Right cardiac atrium (tissue), 5 donors: Measurements from ENCODE around the gene CHTOP. TPM values are rescaled to one million over a fixed set of nuclear protein-coding genes. Genes with fewer than 3 reads are reported as not detected.

Experiments
- ATAC-seq, 2 donors: fragments of 200-7000 bp; cut with Tn5 transposase; one replicate each; pipeline versions ENCODE4 v1.8.0 to v1.9.1; 2020; ENCODE audit warnings: moderate library complexity in 2 of 2, mild to moderate bottlenecking in 1 of 2
- DNase-seq, 3 donors: peaks; one replicate each; pipeline ENCODE4 v3.0.0-alpha.2; 2020
- H3K27ac ChIP-seq: one replicate; pipeline ENCODE4 v1.5.1; 2013; ENCODE audit warnings: mild to moderate bottlenecking, low read length, control low read depth, moderate library complexity
- H3K27me3 ChIP-seq: one replicate; pipeline ENCODE4 v1.6.1; 2013; ENCODE audit not compliant: control insufficient read depth, insufficient read depth
- H3K4me1 ChIP-seq: one replicate; pipeline ENCODE4 v1.6.1; 2013; ENCODE audit warnings: low read length; ENCODE audit not compliant: control insufficient read depth, insufficient read depth
- H3K4me3 ChIP-seq: one replicate; pipeline ENCODE4 v1.5.1; 2013; ENCODE audit warnings: low read length, control low read depth
- H3K9me3 ChIP-seq: one replicate; pipeline ENCODE4 v1.6.1; 2013; ENCODE audit warnings: low read length; ENCODE audit not compliant: control insufficient read depth
- WGBS: extraction: QIAGEN DNeasy Blood & Tissue Kit; methylation state at CpG from one replicate; pipeline ENCODE4 v1.1.7; 2013; 5-methylcytosine and 5-hydroxymethylcytosine counted together
- intact Hi-C, 4 donors: fragments of 100-400 bp; cut with DNase I; formaldehyde crosslinking; loops; one replicate each; pipeline versions ENCODE4 v1.11.0 to v1.14.0; 2022 to 2023
- polyA plus RNA-seq: library from polyadenylated mRNA; stranded (reverse); fragments of 200-250 nt; gene quantifications from one replicate; pipeline ENCODE4 v1.2.3, GENCODE V29; 2013
- total RNA-seq, 4 donors: library from RNA; stranded (reverse); fragmentation: NEBNext Ultra II Directional; extraction: Animal tissue kit (Norgen Biotek cat#: 25700); gene quantifications; one replicate each; pipeline ENCODE4 v1.2.1, GENCODE V29; 2021
- donor health status: healthy with polysubstance abuse.
- donor health status: DM: no; HTN: yes; CAD: no.
- donor health status: DM: no; HTN: no; CAD: no.
- donor health status: DM: no; HTN: yes; CAD: no; lungs with severe emphysema.
- donor health status: DM: yes; HTN: yes; CAD: no.

The CHTOP gene
- total and polyA plus RNA-seq, 5 donors = 56.1 to 75.3 (median 65.0) TPM

GRCh38 chr1:153612755-153613331 is 21.0 kb upstream of the CHTOP start, which contains the start of gene S100A16:
S100A16 (minus strand) TSS chr1:153613137; CDS start chr1:153608151, 4,986 bp downstream.
- 37% methylated on average over 9 of the region's 9 CpGs for WGBS
- intact Hi-C loops = loop anchor here in 1 of 4 donors (5.0 kb wide), 1 partner anchor 41 kb away; no protein-coding TSS in a partner anchor
- H3K4me1 ChIP-seq = peaks cover 23% of the 10 kb centered on the region

GRCh38 chr1:153613406-153613805 is 20.5 kb upstream of the CHTOP start:
- Histone ChIP-seq H3K4me3 (no peak overlapping the region), H3K27ac (no peak overlapping the region), H3K4me1 (peaks cover 23% of the 10 kb centered on the region), H3K9me3 (no peaks in the 10 kb centered on the region), H3K27me3 (no peaks in the 10 kb centered on the region)
- WGBS = 76% methylated on average over 5 of the region's 5 CpGs
- no peak for DNase-seq
- ATAC-seq = no peak
- intact Hi-C loops = loop anchor here in 1 of 4 donors (5.0 kb wide), 1 partner anchor 41 kb away; no protein-coding TSS in a partner anchor

More at GRCh38 chr1:153612755-153613331, 21.0 kb upstream of the CHTOP start, which contains the start of gene S100A16:
- DNase-seq (peak; percentile 87 to 93 (median 92)), ATAC-seq (peak; percentile 71 to 85)
- Histone ChIP-seq H3K27ac (peak within 1 kb of the TSS; percentile 78), H3K9me3 (no peaks in the 10 kb centered on the region), H3K27me3 (no peaks in the 10 kb centered on the region), H3K4me3 (peak within 1 kb of the TSS; percentile 70)

- 70% methylated on average over 2 of the region's 2 CpGs for WGBS
- Histone ChIP-seq H3K4me3 (no peak overlapping the region), H3K27ac (no peak overlapping the region), H3K9me3 (no peaks in the 10 kb centered on the region), H3K27me3 (no peaks in the 10 kb centered on the region), H3K4me1 (peaks cover 20% of the 10 kb centered on the region)
- no peak for ATAC-seq
- no peak for DNase-seq
- intact Hi-C loops = loop anchor here in 1 of 4 donors (5.0 kb wide), 1 partner anchor 42 kb away; no protein-coding TSS in a partner anchor
Observed at GRCh38 chr1:153614189-153614900, 19.5 kb upstream of the CHTOP start.

- no peak overlapping the region for H3K27ac ChIP-seq
- 93% methylated on average over 7 of the region's 7 CpGs for WGBS
- DNase-seq (no peak), ATAC-seq (no peak)
- H3K4me3 ChIP-seq = no peak overlapping the region
- H3K27me3 ChIP-seq = no peaks in the 10 kb centered on the region
- H3K4me1 ChIP-seq = peaks cover 19% of the 10 kb centered on the region
- H3K9me3 ChIP-seq = no peaks in the 10 kb centered on the region
- intact Hi-C loops = loop anchor here in 1 of 4 donors (5.0 kb wide), 1 partner anchor 43 kb away; no protein-coding TSS in a partner anchor
Observed at GRCh38 chr1:153614906-153615305, 19.0 kb upstream of the CHTOP start.

GRCh38 chr1:153615406-153615805 is 18.5 kb upstream of the CHTOP start:
- intact Hi-C loops = no loop called here
- ATAC-seq = no peak
- no peak for DNase-seq
- Histone ChIP-seq H3K27me3 (no peaks in the 10 kb centered on the region), H3K9me3 (no peaks in the 10 kb centered on the region), H3K27ac (no peak overlapping the region), H3K4me1 (peaks cover 14% of the 10 kb centered on the region), H3K4me3 (no peak overlapping the region)
- WGBS = 97% methylated on average over 2 of the region's 2 CpGs

GRCh38 chr1:153616144-153616916 is 17.5 kb upstream of the CHTOP start, which contains the start of gene S100A14:
S100A14 (minus strand) TSS chr1:153616325; CDS start chr1:153615858, 467 bp downstream.
- ATAC-seq (peak; percentile 38 to 47), DNase-seq (peak; percentile 54 to 80 (median 79))
- H3K4me1 ChIP-seq = peaks cover 11% of the 10 kb centered on the region
- H3K27me3 ChIP-seq = no peaks in the 10 kb centered on the region
- H3K4me3 ChIP-seq = no peak within 1 kb of the TSS
- 57% methylated on average over 10 of the region's 10 CpGs for WGBS
- intact Hi-C loops = no loop called here
- peak within 1 kb of the TSS; percentile 55 for H3K27ac ChIP-seq
- no peaks in the 10 kb centered on the region for H3K9me3 ChIP-seq

- Histone ChIP-seq H3K4me1 (peaks cover 11% of the 10 kb centered on the region), H3K27ac (peak overlapping the region; percentile 55), H3K4me3 (no peak overlapping the region), H3K27me3 (no peaks in the 10 kb centered on the region), H3K9me3 (no peaks in the 10 kb centered on the region)
- ATAC-seq (peak; percentile 10 to 20), DNase-seq (peak in 1 of 3 donors; percentile 62)
- intact Hi-C loops = no loop called here
- 68% methylated on average over 5 of the region's 5 CpGs for WGBS
Observed at GRCh38 chr1:153616917-153617311, 17.0 kb upstream of the CHTOP start.

- Histone ChIP-seq H3K9me3 (no peaks in the 10 kb centered on the region), H3K4me1 (peaks cover 11% of the 10 kb centered on the region), H3K27me3 (no peaks in the 10 kb centered on the region), H3K4me3 (no peak overlapping the region), H3K27ac (no peak overlapping the region)
- DNase-seq (peak in 2 of 3 donors; percentile 88 to 92), ATAC-seq (peak in 1 of 2 donors; percentile 66)
- WGBS = 49% methylated on average over 6 of the region's 6 CpGs
- intact Hi-C loops = no loop called here
Observed at GRCh38 chr1:153617663-153618062, 16.2 kb upstream of the CHTOP start.

GRCh38 chr1:153619171-153619570 is 14.7 kb upstream of the CHTOP start:
- no peak for ATAC-seq
- Histone ChIP-seq H3K27me3 (no peaks in the 10 kb centered on the region), H3K9me3 (no peaks in the 10 kb centered on the region), H3K4me3 (no peak overlapping the region), H3K4me1 (peaks cover 13% of the 10 kb centered on the region), H3K27ac (no peak overlapping the region)
- 98% methylated on average over 6 of the region's 6 CpGs for WGBS
- intact Hi-C loops = no loop called here
- no peak for DNase-seq

- H3K27me3 ChIP-seq = no peaks in the 10 kb centered on the region
- intact Hi-C loops = loop anchor here in 2 of 4 donors (10.0 kb wide), 1 partner anchor 48 kb away; no protein-coding TSS in a partner anchor
- ATAC-seq (no peak), DNase-seq (peak in 1 of 3 donors; percentile 40)
- H3K4me1 ChIP-seq = peaks cover 15% of the 10 kb centered on the region
- H3K27ac ChIP-seq = no peak overlapping the region
- WGBS = 64% methylated on average over 7 of the region's 7 CpGs
- H3K9me3 ChIP-seq = no peaks in the 10 kb centered on the region
- no peak overlapping the region for H3K4me3 ChIP-seq
Observed at GRCh38 chr1:153623101-153623500, 10.8 kb upstream of the CHTOP start.
